UCSD-AML1 (cell line): ENCODE data around the gene TIMP4.

Experiments
- DNase-seq: peaks from one replicate; lab custom pipeline; 2025; ENCODE audit not compliant: unreplicated experiment; lab: John Stamatoyannopoulos, UW

The TIMP4 gene

GRCh38 chr3:12148183-12148940, 10.3 kb downstream of the TIMP4 start:
- no peak for DNase-seq

DNA sequence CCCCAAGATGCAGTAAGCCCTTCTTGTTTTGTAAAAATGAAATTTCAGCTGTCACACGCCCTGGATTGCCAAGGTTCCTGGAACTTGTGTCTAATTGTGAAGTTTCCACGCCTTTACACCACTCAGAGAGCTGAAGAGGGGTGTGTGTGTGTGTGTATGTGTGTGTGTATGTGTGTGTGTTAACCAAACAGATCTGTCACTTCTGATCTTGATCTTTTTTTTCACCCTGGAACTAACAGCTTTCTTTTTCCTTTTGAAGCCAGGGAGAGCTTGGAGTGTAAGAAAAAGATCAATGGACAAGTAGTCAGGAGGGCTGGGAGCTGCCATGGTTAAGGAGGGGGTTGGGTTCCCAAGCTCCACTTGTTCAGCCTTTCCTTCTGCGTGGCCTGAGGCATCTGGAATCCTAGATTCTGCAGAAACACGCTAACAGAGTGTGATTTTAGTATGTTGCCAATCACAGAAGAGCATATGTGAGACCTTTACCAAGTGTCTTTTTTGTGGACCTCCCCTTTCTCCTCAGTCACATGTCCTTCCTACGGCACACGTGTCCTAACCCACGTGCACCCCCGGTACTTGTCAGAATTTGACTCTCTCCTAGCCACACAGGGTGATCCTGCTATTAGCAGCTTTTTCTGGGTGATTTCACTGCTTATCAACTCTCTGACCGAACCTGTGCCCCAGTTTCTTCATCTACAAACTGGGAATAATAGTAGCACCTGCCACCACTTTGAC, 11.5 kb downstream of the TIMP4 start:
- DNase-seq: no peak

DNA sequence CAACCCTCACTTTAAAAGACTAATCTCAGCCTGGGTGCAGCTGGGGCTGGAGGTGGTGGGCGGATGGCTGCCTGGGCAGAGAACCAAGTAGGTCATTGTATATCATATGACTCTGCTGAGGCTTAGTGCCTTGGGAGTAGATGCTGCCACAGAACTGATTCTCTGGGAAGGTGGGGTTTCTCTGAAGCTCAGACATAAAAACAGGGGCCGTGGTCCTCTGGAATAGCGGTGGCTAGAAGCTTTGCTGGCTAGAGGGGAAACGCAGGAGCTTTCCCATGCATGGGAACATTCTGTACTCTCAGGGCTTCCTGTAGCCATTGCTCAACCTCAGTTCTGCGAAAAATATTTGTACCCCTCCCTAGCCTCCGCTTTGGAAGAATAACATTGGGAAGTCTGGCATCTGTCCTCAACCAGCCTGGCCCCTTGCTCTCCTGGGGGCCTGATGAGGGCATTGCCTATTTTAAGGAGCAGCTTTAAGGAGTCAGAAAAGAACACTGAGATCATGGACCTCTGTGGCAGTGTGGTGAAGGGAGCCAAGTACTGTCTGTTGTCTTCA, 14.7 kb downstream of the TIMP4 start:
- DNase-seq: no peak

DNA sequence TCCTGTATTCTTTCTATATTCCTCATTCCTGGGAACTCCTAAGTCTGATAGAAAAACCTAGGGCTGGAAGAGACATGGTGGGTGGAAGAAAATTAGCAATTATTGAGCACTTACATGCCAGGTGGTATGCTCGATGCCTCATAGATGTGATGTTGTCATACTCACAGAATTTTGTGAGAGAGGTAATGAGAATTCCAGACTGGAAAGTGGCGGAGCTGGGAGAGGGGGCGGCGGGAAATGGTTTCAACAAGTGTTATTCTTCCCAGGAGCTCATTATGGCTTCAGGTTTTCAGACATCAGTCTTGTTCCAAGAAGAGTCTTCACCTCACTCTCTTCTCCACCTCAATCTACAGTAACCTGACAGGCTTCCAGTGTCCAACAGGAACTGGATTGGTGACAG, 16.2 kb downstream of the TIMP4 start:
- DNase-seq: no peak

- DNase-seq: no peak
These were observed 17.4 kb downstream of the TIMP4 start for GRCh38 chr3:12141350-12141749.

DNA sequence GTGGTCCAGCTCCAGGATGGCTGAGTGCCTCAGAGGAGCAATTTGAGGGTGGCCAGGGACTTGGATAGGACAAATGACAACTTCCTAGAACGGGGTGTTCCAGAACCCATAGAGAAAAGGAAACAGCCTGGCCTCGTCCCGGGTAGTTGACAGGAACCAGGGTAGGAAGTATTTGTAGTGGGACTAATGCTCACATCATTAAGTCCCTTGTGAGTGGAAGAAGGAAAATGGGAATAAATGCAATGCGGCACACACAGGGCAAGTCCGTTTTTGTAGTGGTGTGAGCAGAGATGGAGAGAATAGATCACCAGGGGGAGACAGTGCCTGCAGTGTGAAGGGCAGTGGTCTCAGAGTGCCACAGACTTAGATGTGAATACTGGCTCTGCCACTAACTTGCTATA, 19.6 kb downstream of the TIMP4 start:
- no peak for DNase-seq

DNA sequence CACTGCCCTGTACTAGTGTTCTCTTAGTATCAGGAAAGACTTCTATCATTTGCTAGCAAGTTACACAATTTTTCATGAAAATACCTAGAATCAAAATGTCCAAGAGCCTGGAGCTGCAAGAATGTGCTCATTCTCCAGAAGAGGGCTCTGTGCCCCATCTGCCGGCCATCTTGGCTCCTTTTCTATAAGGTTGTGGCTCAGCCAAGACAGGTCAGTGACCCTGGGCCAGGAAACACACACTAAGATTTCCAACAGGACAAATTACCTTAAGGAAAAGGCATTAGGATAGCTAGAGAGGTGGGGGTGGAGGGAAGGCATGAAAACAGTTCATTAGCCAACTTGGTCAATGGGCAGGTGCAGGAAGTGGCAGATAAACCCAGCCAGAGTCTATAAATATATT, 20.7 kb downstream of the TIMP4 start:
- peak; percentile 33 for DNase-seq

DNA sequence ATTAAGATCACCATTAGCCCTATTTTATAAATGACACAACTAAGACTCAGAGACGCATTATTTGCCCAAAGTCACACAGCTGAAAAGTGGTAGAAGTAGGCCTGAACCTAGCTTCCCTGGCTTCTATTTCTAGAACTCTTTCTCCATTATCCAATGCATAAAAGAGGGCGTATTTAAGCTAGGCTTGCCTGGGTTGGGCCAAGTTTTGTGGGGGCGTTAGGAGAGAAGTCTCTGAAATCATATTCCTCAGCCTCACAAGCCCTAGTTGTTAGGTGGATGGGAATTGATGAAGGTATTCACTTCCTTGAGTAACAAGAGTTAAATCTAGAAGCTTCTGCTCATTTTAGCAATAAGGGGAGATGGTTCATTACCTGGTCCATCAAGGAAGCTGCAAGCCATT, 22.3 kb downstream of the TIMP4 start:
- DNase-seq: no peak

- DNase-seq: peak; percentile 56
These were observed 23.6 kb downstream of the TIMP4 start for GRCh38 chr3:12135029-12135657.

DNA sequence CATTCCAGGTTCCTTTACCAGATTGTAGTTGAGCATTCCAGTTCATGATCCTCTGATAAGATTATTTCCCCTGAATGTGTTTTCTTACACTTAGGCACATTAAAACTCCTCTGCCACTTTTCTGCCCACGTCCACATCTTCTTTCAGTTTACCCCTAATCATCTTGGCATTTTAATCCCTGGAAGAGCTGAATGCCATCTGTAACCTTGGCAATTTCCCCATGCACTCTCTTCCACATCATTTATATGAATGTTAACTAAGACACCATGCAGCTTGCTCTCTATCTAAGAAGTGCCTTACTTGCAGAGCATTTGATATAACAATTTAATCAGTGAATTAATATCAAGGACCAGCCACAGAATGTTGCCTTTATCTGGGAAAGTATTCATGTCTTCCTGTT, 25.8 kb downstream of the TIMP4 start:
- no peak for DNase-seq

DNA sequence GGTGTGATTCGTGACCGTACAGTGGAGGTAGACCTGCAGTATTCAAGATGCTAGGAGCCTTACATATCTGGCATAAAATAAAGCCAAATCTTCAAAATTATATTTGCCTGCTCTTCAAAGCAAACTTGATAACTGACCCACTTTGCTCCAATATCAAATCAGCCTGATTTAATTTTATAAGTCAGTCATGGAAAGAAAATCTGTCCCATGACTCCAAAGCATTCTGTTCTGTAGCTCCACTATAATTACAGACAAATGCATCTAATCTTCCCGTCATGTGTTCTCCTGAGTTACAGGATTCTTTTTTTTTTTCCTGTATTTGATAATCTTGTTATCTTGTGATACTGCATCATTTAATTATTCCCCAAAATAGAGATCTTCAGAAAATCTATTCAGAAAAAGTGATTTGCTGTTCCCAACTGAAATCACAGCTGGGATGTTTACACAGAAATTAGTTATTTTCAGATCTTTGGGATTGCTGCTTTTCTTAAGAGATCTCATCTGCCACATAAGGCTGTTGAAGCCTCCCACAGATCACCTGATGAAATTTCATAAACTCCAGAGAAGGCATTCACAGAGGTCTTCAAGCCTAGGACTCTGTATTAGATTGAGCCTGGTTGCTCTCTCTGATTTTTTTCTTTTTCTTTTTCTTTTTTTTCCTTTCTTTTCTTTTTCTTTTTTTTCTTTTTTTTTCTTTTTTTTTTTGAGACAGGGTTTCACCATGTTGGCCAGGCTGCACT, 27.2 kb downstream of the TIMP4 start:
- DNase-seq: no peak

- no peak for DNase-seq
These were observed 31.3 kb downstream of the TIMP4 start for GRCh38 chr3:12127391-12127790.

GRCh38 chr3:12125772-12126171, 32.9 kb downstream of the TIMP4 start:
- DNase-seq: no peak

- no peak for DNase-seq
These were observed 37.2 kb downstream of the TIMP4 start for GRCh38 chr3:12121466-12121865.

GRCh38 chr3:12120374-12121140, 38.2 kb downstream of the TIMP4 start:
- peak; percentile 74 for DNase-seq

- no peak for DNase-seq
These were observed 41.2 kb downstream of the TIMP4 start for GRCh38 chr3:12117473-12117872.

DNA sequence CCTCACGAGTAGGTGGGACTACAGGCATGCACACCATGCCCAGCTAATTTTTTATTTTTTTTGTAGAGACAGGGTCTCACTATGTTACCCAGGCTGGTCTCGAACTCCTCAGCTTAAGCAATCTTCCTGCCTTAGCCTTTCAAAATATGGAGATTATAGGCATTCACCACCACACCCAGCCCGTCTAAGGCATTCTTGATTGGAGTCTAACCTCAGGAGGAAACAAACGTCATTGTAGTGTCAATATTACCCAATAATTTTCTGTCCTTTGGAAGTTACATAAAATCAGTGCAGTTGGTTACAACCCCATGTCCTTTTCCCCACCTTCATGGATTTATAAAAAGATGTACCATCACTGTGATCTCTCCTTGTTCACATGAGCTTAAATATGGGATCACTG, 41.8 kb downstream of the TIMP4 start:
- DNase-seq: no peak

DNA sequence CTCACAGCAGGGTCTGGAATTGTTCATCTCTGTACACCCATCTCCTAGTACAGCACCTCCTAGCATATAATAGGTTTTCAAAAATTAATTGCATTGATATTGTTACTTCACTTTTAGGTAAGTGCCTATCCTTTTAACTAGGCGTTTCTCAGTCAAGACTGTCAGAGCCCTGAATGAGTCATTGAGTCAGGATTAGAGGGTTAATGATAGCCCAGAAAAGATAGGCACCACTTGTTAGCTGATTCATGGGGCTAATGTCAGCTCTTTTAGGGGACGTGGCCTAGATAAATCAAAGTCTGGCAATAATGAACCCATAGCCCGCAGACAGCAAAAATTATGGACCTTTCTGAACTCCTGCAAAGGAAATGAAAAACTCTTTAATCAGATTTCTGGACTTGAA, 42.9 kb downstream of the TIMP4 start:
- no peak for DNase-seq

GRCh38 chr3:12115104-12115503, 43.6 kb downstream of the TIMP4 start:
- DNase-seq: no peak

DNA sequence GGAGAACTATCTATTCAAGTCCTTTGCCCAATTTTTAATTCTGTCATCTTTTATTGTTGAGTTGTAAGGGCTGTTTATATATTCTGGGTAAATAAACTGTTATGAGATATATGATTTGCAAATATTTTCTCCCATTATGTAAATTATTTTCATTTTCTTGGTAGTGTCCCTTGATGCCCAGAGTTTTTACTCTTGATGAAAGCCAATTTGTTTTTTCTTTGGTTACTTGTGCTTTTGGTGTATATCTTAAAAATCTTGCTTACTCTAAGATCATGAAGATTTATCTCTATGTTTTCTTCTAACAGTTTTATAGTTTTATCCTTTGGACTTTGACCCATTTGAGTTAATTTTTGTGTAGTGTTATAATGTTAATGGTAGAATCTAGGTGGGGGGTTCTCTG, 44.5 kb downstream of the TIMP4 start:
- DNase-seq: no peak
